HepG2 (cell line): Measurements from ENCODE around the gene MLANA. TPM values are rescaled to one million over a fixed set of nuclear protein-coding genes. Genes with fewer than 3 reads are reported as not detected.

Source experiments
- BRF2 ChIP-seq: sonication (generic); formaldehyde crosslinking; IDR thresholded peaks from 2 replicates; pipeline ENCODE4 v1.8.1; 2022; ENCODE audit warnings: mild to moderate bottlenecking, missing genetic modification reagents
- CEBPB ChIP-seq: IDR thresholded peaks from 2 replicates; pipeline ENCODE4 v1.6.1; 2011; ENCODE audit warnings: low read depth, low read length, improper control_type of control experiment, borderline replicate concordance
- FOXJ3 ChIP-seq: sonication (generic); formaldehyde crosslinking; IDR thresholded peaks from 2 replicates; pipeline ENCODE4 v1.4.0; 2020; ENCODE audit warnings: missing genetic modification reagents, mild to moderate bottlenecking, borderline replicate concordance
- KDM4B ChIP-seq: sonication (generic); formaldehyde crosslinking; IDR thresholded peaks from 2 replicates; pipeline ENCODE4 v1.4.0; 2020; ENCODE audit warnings: missing genetic modification reagents
- KDM5A ChIP-seq: fragments of 200-600 bp; sonication (generic); IDR thresholded peaks from 2 replicates; pipeline ENCODE4 v1.7.0; 2018; ENCODE audit warnings: antibody characterized with exemption, mild to moderate bottlenecking, low read length, borderline replicate concordance
- MATR3 ChIP-seq: sonication (generic); formaldehyde crosslinking; IDR thresholded peaks from 2 replicates; pipeline ENCODE4 v1.4.0; 2020; ENCODE audit warnings: missing genetic modification reagents
- RNF2 ChIP-seq: fragments of 450-650 bp; conservative IDR thresholded peaks from 2 replicates; pipeline ENCODE4 v1.6.1; 2016; ENCODE audit warnings: low read depth
- TEF ChIP-seq: sonication (generic); formaldehyde crosslinking; IDR thresholded peaks from 2 replicates; pipeline ENCODE4 v1.5.0; 2020; ENCODE audit warnings: missing genetic modification reagents
- ZBTB44 ChIP-seq: sonication (generic); formaldehyde crosslinking; IDR thresholded peaks from 2 replicates; pipeline ENCODE4 v1.4.0; 2020; ENCODE audit warnings: missing genetic modification reagents
- ZNF281 ChIP-seq: sonication (generic); formaldehyde crosslinking; IDR thresholded peaks from 2 replicates; pipeline ENCODE4 v1.4.0; 2020; ENCODE audit warnings: missing genetic modification reagents, borderline replicate concordance
- ZNF546 ChIP-seq: sonication (generic); formaldehyde crosslinking; conservative IDR thresholded peaks from 2 replicates; pipeline ENCODE4 v1.8.1; 2023; ENCODE audit warnings: mild to moderate bottlenecking, missing genetic modification reagents
- ZNF652 ChIP-seq: IDR thresholded peaks from 2 replicates; pipeline ENCODE4 v1.6.1; 2016; ENCODE audit warnings: low read depth, borderline replicate concordance
- ZNF878 ChIP-seq: sonication (generic); formaldehyde crosslinking; IDR thresholded peaks from 2 replicates; pipeline ENCODE4 v1.8.1; 2023; ENCODE audit warnings: mild to moderate bottlenecking, missing genetic modification reagents, moderate library complexity
- polyA plus RNA-seq, 8 experiments: library from polyadenylated mRNA; depleted of rRNA in 3 of 8; stranded (reverse) in 7 of 8; unstranded in 1 of 8; fragments of >200 nt; fragmentation: Illumina TruSeq in 4 of 8; extraction: Trizol in 4 of 8; gene quantifications; 2 replicates each; pipeline versions ENCODE4 v1.2.1 to v1.2.3, GENCODE V29; 2011 to 2016; ENCODE audit warnings: low read depth in 4 of 8, missing spikeins in 1 of 8, mixed read lengths in 1 of 8; ENCODE audit not compliant: insufficient read depth in 1 of 8
- total RNA-seq, 5 experiments: library from RNA; depleted of rRNA; stranded (reverse); fragments of >200 nt; fragmentation: Illumina TruSeq; extraction: Trizol; gene quantifications; 2 replicates each; pipeline ENCODE4 v1.2.3, GENCODE V29; 2016; ENCODE audit warnings: low read depth in 1 of 5
- TF ChIP-seq, protein P1 (sequence below): fragments of 450-650 bp; IDR thresholded peaks from 2 replicates; pipeline ENCODE4 v1.6.1; 2016
- TF ChIP-seq, protein P2 (sequence below): sonication (generic); formaldehyde crosslinking; IDR thresholded peaks from 2 replicates; pipeline ENCODE4 v1.8.0; 2022; ENCODE audit warnings: mild to moderate bottlenecking, missing genetic modification reagents, borderline replicate concordance
- TF ChIP-seq, protein P3 (sequence below): sonication (generic); formaldehyde crosslinking; IDR thresholded peaks from 2 replicates; pipeline ENCODE4; 2020; ENCODE audit warnings: missing genetic modification reagents, mild to moderate bottlenecking, borderline replicate concordance

Gene MLANA
- total and polyA plus RNA-seq, 2 of the 13 experiments (the other 11 are each of a cell fraction or from before 2014, with no cell fraction given): 0.11 to 0.18 TPM

GRCh38 chr9:5893591-5894236 lies 3.0 kb downstream of the MLANA start (continued):
- TF ChIP-seq CEBPB (peak; percentile 89), KDM4B (CRISPR knock-in tag) (no peak), RNF2 (no peak), BRF2 (CRISPR knock-in tag) (no peak), ZNF652 (no peak), ZBTB44 (no peak), KDM5A (no peak), TEF (CRISPR knock-in tag) (no peak), FOXJ3 (CRISPR knock-in tag) (peak; percentile 53; the same call in 1 of the 2 replicates), MATR3 (no peak), ZNF878 (CRISPR knock-in tag) (peak; percentile 74; the same call in 1 of the 2 replicates), ZNF546 (no peak), ZNF281 (CRISPR knock-in tag) (no peak)
- TF ChIP-seq, protein P1, sequence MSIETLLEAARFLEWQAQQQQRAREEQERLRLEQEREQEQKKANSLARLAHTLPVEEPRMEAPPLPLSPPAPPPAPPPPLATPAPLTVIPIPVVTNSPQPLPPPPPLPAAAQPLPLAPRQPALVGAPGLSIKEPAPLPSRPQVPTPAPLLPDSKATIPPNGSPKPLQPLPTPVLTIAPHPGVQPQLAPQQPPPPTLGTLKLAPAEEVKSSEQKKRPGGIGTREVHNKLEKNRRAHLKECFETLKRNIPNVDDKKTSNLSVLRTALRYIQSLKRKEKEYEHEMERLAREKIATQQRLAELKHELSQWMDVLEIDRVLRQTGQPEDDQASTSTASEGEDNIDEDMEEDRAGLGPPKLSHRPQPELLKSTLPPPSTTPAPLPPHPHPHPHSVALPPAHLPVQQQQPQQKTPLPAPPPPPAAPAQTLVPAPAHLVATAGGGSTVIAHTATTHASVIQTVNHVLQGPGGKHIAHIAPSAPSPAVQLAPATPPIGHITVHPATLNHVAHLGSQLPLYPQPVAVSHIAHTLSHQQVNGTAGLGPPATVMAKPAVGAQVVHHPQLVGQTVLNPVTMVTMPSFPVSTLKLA: no peak
- TF ChIP-seq, protein P2, sequence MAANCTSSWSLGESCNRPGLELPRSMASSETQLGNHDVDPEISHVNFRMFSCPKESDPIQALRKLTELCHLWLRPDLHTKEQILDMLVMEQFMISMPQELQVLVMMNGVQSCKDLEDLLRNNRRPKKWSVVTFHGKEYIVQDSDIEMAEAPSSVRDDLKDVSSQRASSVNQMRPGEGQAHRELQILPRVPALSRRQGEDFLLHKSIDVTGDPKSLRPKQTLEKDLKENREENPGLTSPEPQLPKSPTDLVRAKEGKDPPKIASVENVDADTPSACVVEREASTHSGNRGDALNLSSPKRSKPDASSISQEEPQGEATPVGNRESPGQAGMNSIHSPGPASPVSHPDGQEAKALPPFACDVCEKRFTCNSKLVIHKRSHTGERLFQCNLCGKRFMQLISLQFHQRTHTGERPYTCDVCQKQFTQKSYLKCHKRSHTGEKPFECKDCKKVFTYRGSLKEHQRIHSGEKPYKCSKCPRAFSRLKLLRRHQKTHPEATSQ (CRISPR knock-in tag): no peak
- TF ChIP-seq, protein P3, sequence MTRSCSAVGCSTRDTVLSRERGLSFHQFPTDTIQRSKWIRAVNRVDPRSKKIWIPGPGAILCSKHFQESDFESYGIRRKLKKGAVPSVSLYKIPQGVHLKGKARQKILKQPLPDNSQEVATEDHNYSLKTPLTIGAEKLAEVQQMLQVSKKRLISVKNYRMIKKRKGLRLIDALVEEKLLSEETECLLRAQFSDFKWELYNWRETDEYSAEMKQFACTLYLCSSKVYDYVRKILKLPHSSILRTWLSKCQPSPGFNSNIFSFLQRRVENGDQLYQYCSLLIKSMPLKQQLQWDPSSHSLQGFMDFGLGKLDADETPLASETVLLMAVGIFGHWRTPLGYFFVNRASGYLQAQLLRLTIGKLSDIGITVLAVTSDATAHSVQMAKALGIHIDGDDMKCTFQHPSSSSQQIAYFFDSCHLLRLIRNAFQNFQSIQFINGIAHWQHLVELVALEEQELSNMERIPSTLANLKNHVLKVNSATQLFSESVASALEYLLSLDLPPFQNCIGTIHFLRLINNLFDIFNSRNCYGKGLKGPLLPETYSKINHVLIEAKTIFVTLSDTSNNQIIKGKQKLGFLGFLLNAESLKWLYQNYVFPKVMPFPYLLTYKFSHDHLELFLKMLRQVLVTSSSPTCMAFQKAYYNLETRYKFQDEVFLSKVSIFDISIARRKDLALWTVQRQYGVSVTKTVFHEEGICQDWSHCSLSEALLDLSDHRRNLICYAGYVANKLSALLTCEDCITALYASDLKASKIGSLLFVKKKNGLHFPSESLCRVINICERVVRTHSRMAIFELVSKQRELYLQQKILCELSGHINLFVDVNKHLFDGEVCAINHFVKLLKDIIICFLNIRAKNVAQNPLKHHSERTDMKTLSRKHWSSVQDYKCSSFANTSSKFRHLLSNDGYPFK (CRISPR knock-in tag): no peak
